Measurements from ENCODE around the gene RPS6KC1.

The RPS6KC1 gene

DNA sequence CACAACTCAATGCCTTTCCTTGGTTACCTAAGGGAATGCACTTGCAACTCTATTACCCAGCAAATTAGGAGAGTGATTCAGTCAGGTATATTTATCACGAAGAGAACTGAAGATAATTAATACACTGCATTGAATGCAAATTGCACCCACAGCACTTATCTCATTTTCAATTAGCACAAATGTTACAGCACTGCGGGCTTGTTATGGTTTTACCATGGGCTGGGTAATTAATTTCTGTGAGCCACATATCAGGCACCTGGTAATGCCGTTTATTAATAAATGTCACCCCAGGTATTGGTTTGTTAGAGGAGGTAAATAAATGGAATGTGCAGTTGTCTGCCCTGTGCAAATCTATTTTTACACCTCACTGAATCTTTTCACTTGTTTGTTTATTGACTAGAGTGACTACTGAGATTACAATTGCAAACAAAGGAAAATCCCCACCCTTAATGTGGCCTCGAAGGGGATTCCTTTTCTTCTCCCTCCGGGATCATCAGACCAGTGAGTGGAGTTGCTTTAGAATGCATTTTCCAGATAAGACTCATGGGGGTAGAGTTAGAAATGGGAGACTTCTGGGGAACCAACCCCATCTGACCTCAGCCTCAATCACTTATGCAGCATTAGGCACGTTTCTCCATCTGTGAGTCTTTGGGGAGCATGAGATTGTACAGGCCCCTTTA, 269.3 kb downstream of the RPS6KC1 start:
- Histone ChIP-seq H3K9ac (ENCODE audit: low read depth, low read length, poor library complexity, severe bottlenecking) (no peak overlapping the region), H3K4me3 (ENCODE audit: low read length, poor library complexity, severe bottlenecking) (no peak overlapping the region)

More for the DNA sequence above, 269.3 kb downstream of the RPS6KC1 start:
- TF ChIP-seq, protein P1, sequence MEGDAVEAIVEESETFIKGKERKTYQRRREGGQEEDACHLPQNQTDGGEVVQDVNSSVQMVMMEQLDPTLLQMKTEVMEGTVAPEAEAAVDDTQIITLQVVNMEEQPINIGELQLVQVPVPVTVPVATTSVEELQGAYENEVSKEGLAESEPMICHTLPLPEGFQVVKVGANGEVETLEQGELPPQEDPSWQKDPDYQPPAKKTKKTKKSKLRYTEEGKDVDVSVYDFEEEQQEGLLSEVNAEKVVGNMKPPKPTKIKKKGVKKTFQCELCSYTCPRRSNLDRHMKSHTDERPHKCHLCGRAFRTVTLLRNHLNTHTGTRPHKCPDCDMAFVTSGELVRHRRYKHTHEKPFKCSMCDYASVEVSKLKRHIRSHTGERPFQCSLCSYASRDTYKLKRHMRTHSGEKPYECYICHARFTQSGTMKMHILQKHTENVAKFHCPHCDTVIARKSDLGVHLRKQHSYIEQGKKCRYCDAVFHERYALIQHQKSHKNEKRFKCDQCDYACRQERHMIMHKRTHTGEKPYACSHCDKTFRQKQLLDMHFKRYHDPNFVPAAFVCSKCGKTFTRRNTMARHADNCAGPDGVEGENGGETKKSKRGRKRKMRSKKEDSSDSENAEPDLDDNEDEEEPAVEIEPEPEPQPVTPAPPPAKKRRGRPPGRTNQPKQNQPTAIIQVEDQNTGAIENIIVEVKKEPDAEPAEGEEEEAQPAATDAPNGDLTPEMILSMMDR (conservative IDR thresholded peaks at IDR 0.05; ENCODE audit: low read length), result no peak
- TF ChIP-seq EZH2phosphoT487 (IDR thresholded peaks at IDR 0.05; ENCODE audit: borderline replicate concordance), result no peak
- Histone ChIP-seq H3K27me3 (ENCODE audit: insufficient read depth, low read length, poor library complexity, severe bottlenecking) (no peaks in the 10 kb centered on the region), H3K79me2 (ENCODE audit: insufficient read depth, low read length) (no peaks in the 10 kb centered on the region), H3F3A (ENCODE audit: low read depth) (no peaks in the 10 kb centered on the region), H3K9me2 (replicated peaks; ENCODE audit: low read depth, low read length) (no peaks in the 10 kb centered on the region), H3K4me1 (ENCODE audit: insufficient read depth, low read length, poor library complexity, severe bottlenecking) (no peaks in the 10 kb centered on the region), H3K36me3 (ENCODE audit: insufficient read depth, low read length) (no peaks in the 10 kb centered on the region), H3K9me3 (ENCODE audit: insufficient read depth, low read depth, low read length) (no peaks in the 10 kb centered on the region), H4K20me1 (ENCODE audit: insufficient read depth, low read length, poor library complexity, severe bottlenecking) (no peaks in the 10 kb centered on the region), H3K4me2 (ENCODE audit: low read depth, low read length, poor library complexity, severe bottlenecking) (no peak overlapping the region), H2AFZ (ENCODE audit: low read length) (no peak overlapping the region)

Data from Loucy (cell line).